GM21367 (cell line): ENCODE measurements around the gene CD8B2.
"Not testable (repeated sequence)": the region's sequence is repeated elsewhere in the genome, so short reads cannot be mapped to it uniquely, and the experiment has no call there.

Experiments used
- ATAC-seq: cut with Tn5 transposase; IDR thresholded peaks from one replicate; pipeline ENCODE4 v1.9.1; 2021; ENCODE audit not compliant: unreplicated experiment

CD8B2 gene

GRCh38 chr2:106486551-106487385 is at the start of gene CD8B2:
CD8B2 (plus strand) TSS chr2:106487364; CDS start chr2:106487427, 63 bp downstream.
- ATAC-seq: not testable (repeated sequence)

- not testable (repeated sequence) for ATAC-seq
Observed at GRCh38 chr2:106461882-106462281, 25.3 kb upstream of the CD8B2 start.

- ATAC-seq: not testable (repeated sequence)
Observed at GRCh38 chr2:106467516-106467915, 19.6 kb upstream of the CD8B2 start.

GRCh38 chr2:106468107-106468506 is 19.1 kb upstream of the CD8B2 start, which contains the start of gene RGPD3:
RGPD3 (minus strand) TSS chr2:106468413; CDS start chr2:106468288, 125 bp downstream.
- ATAC-seq: not testable (repeated sequence)

GRCh38 chr2:106470658-106471057 is 16.5 kb upstream of the CD8B2 start:
- not testable (repeated sequence) for ATAC-seq

- ATAC-seq: not testable (repeated sequence)
Observed at GRCh38 chr2:106477647-106478046, 9.5 kb upstream of the CD8B2 start.

GRCh38 chr2:106479563-106479962 is 7.6 kb upstream of the CD8B2 start:
- ATAC-seq: not testable (repeated sequence)

GRCh38 chr2:106487386-106488191 is 425 bp downstream of the CD8B2 start:
- not testable (repeated sequence) for ATAC-seq

- ATAC-seq: not testable (repeated sequence)
Observed at GRCh38 chr2:106489701-106490100, 2.5 kb downstream of the CD8B2 start.

GRCh38 chr2:106492399-106492798 is 5.2 kb downstream of the CD8B2 start:
- ATAC-seq: not testable (repeated sequence)

GRCh38 chr2:106492913-106493312 is 5.7 kb downstream of the CD8B2 start:
- ATAC-seq: not testable (repeated sequence)

GRCh38 chr2:106498549-106498948 is 11.4 kb downstream of the CD8B2 start:
- ATAC-seq: not testable (repeated sequence)

- not testable (repeated sequence) for ATAC-seq
Observed at GRCh38 chr2:106500350-106500749, 13.2 kb downstream of the CD8B2 start.

- ATAC-seq: not testable (repeated sequence)
Observed at GRCh38 chr2:106502351-106502750, 15.2 kb downstream of the CD8B2 start.

GRCh38 chr2:106504192-106504591 is 17.0 kb downstream of the CD8B2 start:
- not testable (repeated sequence) for ATAC-seq

GRCh38 chr2:106504787-106505186 is 17.6 kb downstream of the CD8B2 start:
- not testable (repeated sequence) for ATAC-seq

- ATAC-seq: not testable (repeated sequence)
Observed at GRCh38 chr2:106506002-106506687, 19.0 kb downstream of the CD8B2 start.

GRCh38 chr2:106508660-106509373 is 21.7 kb downstream of the CD8B2 start:
- not testable (repeated sequence) for ATAC-seq

- ATAC-seq: not testable (repeated sequence)
Observed at GRCh38 chr2:106509374-106509770, 22.2 kb downstream of the CD8B2 start.

- ATAC-seq: not testable (repeated sequence)
Observed at GRCh38 chr2:106510791-106511190, 23.6 kb downstream of the CD8B2 start.
